Measurements from ENCODE around the gene ABCD3. TPM values are rescaled to one million over a fixed set of nuclear protein-coding genes. Genes with fewer than 3 reads are reported as not detected.
"Not testable (repeated sequence)": the region's sequence is repeated elsewhere in the genome, so short reads cannot be mapped to it uniquely, and the experiment has no call there.

Gene ABCD3
- total RNA-seq, 4 donors from 2014 or later, result 26.8 to 60.2 (median 33.8) TPM

DNA sequence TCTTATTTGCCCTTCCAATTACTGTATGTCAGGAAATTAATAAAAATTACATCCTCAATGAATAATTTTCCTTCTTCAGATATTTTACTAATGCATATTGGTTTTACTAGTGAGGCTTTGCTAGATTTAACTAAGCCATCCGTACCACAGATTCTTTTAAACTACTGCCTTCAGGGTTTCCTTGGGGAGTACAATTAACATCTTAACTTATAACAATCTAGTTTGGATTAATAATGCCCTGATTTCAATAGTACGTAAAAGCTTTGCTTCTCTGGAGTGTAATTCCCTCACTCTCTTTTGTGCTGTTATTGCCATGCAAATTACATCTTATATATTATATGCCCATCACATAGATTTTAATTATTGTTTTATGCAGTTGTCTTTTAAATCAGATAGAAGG, 147.7 kb downstream of the ABCD3 start:
- 89 to 92% methylated on average over 2 of the region's 2 CpGs for WGBS, 2 donors (ENCODE audit: low coverage in 1 of 2)
- H3K27me3 ChIP-seq, result no peaks in the 10 kb centered on the region

GRCh38 chr1:94566436-94566835, 148.2 kb downstream of the ABCD3 start:
- H3K4me3 ChIP-seq, H3K4me1 ChIP-seq, H3K27me3 ChIP-seq, H3K27ac ChIP-seq, ATAC-seq, H3K36me3 ChIP-seq: not testable (repeated sequence)
- 57 to 60% methylated on average over 3 to 5 of the region's 5 CpGs for WGBS, 2 donors (ENCODE audit: low coverage in 1 of 2)
- H3K9me3 ChIP-seq, result peaks cover 0 to 16% (median 0%) of the 10 kb centered on the region in 3 donors

More for the DNA sequence above, 147.7 kb downstream of the ABCD3 start:
- Histone ChIP-seq H3K4me3 (no peak overlapping the region), H3K36me3 (no peaks in the 10 kb centered on the region), H3K27ac (no peak overlapping the region), H3K4me1 (no peaks in the 10 kb centered on the region), H3K9me3 (peaks cover 0 to 16% (median 0%) of the 10 kb centered on the region in 3 donors)
- TF ChIP-seq POLR2A (IDR thresholded peaks at IDR 0.05) (no peak), EP300 (IDR thresholded peaks at IDR 0.05) (no peak), CTCF (IDR thresholded peaks at IDR 0.05) (no peak), POLR2AphosphoS5 (IDR thresholded peaks at IDR 0.05) (no peak)
- ATAC-seq, result no peak

- H3K27ac ChIP-seq, H3K27me3 ChIP-seq, H3K36me3 ChIP-seq, H3K4me1 ChIP-seq, ATAC-seq, H3K4me3 ChIP-seq: not testable (repeated sequence)
- peaks cover 0 to 27% (median 0%) of the 10 kb centered on the region in 3 donors for H3K9me3 ChIP-seq
- 91 to 92% methylated on average over 2 of the region's 2 CpGs for WGBS, 2 donors (ENCODE audit: low coverage in 1 of 2)
Observed at GRCh38 chr1:94567975-94568607, 149.9 kb downstream of the ABCD3 start.

Other genes starting within 250 kb of the ABCD3 start
- gene ARHGAP29, start 180.8 kb upstream of the ABCD3 start, total RNA-seq, result 10 to 100 TPM; 21.9 to 78.4 (median 34.8) TPM
- 100 to 1,000 TPM in 1 of 4 donors, 10 to 100 TPM in 3; 15.4 to 110 (median 19.0) TPM for gene F3, start 123.4 kb downstream of the ABCD3 start, total RNA-seq

Data from gastroesophageal sphincter (tissue), 4 donors.